Prostate gland (tissue), 2 donors: ENCODE measurements around the gene TMOD3. TPM values are rescaled to one million over a fixed set of nuclear protein-coding genes. Genes with fewer than 3 reads are reported as not detected.

Source experiments
- DNase-seq: peaks from one replicate; pipeline ENCODE4 v3.0.0-alpha.2; 2019; ENCODE audit warnings: low spot score
- H3K27ac ChIP-seq, 2 donors: fragments of 200-600 bp; sonication (generic); 2 replicates each; pipeline ENCODE4 v1.5.1; 2017 to 2019
- H3K27me3 ChIP-seq: fragments of 200-600 bp; sonication (generic); replicated peaks from 2 replicates; pipeline ENCODE4 v1.5.1; 2019; ENCODE audit not compliant: insufficient read depth
- H3K36me3 ChIP-seq, 2 donors: fragments of 200-600 bp; sonication (generic); 1 replicate in 1 of 2; 2 replicates in 1 of 2; pipeline versions ENCODE4 v1.5.1 to v1.8.1; 2017 to 2019
- H3K4me1 ChIP-seq: fragments of 200-600 bp; sonication (generic); replicated peaks from 2 replicates; pipeline ENCODE4 v1.5.1; 2019
- H3K4me3 ChIP-seq, 2 donors: fragments of 200-600 bp; sonication (generic); 2 replicates each; pipeline ENCODE4 v1.5.1; 2017 to 2019
- H3K9me3 ChIP-seq: fragments of 200-600 bp; sonication (generic); 2 replicates; pipeline ENCODE4 v1.5.1; 2017
- POLR2A ChIP-seq: fragments of 450-650 bp; IDR thresholded peaks from one replicate; pipeline ENCODE4 v1.6.1; 2016; ENCODE audit warnings: antibody characterized with exemption, mild to moderate bottlenecking
- POLR2AphosphoS5 ChIP-seq: sonication (generic); formaldehyde crosslinking; IDR thresholded peaks from one replicate; pipeline ENCODE4 v1.6.1; 2017; ENCODE audit warnings: antibody characterized with exemption
- WGBS: methylation state at CpG from one replicate; pipeline ENCODE4 v1.1.5; 2018; 5-methylcytosine and 5-hydroxymethylcytosine counted together
- intact Hi-C: fragments of 100-400 bp; cut with DNase I; formaldehyde crosslinking; loops from one replicate; pipeline ENCODE4 v1.14.2; 2022
- total RNA-seq, 2 donors: library from RNA; depleted of rRNA; stranded (reverse); fragments of >200 nt; gene quantifications; one replicate each; pipeline ENCODE4 v1.1.0, GENCODE V29; 2016
- TF ChIP-seq, protein P1 (sequence below), 4 experiments: fragments of 200-600 bp in 2 of 4; fragments of 450-650 bp in 2 of 4; sonication (generic) in 2 of 4; IDR thresholded peaks; 1 replicate in 3 of 4; 2 replicates in 1 of 4; pipeline ENCODE4 v1.5.1; 2016 to 2019; ENCODE audit warnings: antibody characterized with exemption in 4 of 4, mild to moderate bottlenecking in 2 of 4, moderate library complexity in 2 of 4

Gene TMOD3
- total RNA-seq, 2 donors from 2014 or later, result 17.2 to 19.6 TPM

- no peak overlapping the region for H3K27ac ChIP-seq
- H3K4me1 ChIP-seq, result no peaks in the 10 kb centered on the region
- TF ChIP-seq POLR2AphosphoS5 (no peak), POLR2A (no peak)
- TF ChIP-seq, protein P1, sequence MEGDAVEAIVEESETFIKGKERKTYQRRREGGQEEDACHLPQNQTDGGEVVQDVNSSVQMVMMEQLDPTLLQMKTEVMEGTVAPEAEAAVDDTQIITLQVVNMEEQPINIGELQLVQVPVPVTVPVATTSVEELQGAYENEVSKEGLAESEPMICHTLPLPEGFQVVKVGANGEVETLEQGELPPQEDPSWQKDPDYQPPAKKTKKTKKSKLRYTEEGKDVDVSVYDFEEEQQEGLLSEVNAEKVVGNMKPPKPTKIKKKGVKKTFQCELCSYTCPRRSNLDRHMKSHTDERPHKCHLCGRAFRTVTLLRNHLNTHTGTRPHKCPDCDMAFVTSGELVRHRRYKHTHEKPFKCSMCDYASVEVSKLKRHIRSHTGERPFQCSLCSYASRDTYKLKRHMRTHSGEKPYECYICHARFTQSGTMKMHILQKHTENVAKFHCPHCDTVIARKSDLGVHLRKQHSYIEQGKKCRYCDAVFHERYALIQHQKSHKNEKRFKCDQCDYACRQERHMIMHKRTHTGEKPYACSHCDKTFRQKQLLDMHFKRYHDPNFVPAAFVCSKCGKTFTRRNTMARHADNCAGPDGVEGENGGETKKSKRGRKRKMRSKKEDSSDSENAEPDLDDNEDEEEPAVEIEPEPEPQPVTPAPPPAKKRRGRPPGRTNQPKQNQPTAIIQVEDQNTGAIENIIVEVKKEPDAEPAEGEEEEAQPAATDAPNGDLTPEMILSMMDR (IDR thresholded peaks at IDR 0.05), result no peak
- H3K27me3 ChIP-seq, result no peaks in the 10 kb centered on the region
- H3K36me3 ChIP-seq, result peaks cover 0 to 9% of the 10 kb centered on the region in 2 donors
- 98% methylated on average over 4 of the region's 4 CpGs for WGBS
- DNase-seq, result no peak
- H3K9me3 ChIP-seq, result no peaks in the 10 kb centered on the region
- no peak overlapping the region for H3K4me3 ChIP-seq
- intact Hi-C loops, result no loop called here
These were observed 36.7 kb downstream of the TMOD3 start for GRCh38 chr15:51866161-51866560.

DNA sequence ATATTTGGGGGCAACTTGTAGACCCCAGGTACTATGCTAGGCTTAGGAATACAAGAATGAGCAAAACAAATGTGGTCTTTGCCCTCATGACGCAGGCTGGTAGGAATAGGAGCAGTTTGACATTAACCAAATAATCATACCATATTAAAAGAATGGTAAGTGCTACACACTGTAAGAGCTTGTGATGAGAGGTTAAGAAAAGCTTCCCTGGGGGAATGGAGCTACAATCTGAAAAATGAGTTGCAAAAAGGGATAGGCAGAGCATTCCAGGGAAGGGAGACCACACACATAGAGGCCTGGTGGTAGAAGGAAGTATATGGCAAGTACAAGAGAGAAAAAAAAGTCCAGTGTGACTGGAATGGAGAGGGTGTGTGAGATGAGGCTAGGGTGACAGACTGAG is 37.3 kb downstream of the TMOD3 start:
- Histone ChIP-seq H3K27me3 (no peaks in the 10 kb centered on the region), H3K4me3 (no peak overlapping the region), H3K27ac (no peak overlapping the region), H3K4me1 (no peaks in the 10 kb centered on the region), H3K9me3 (no peaks in the 10 kb centered on the region), H3K36me3 (peaks cover 0 to 9% of the 10 kb centered on the region in 2 donors)
- 100% methylated on average over 1 of the region's 1 CpG for WGBS
- no peak for DNase-seq
- TF ChIP-seq POLR2AphosphoS5 (no peak), POLR2A (no peak)
- TF ChIP-seq, protein P1 (IDR thresholded peaks at IDR 0.05), result no peak
- intact Hi-C loops, result no loop called here

- Histone ChIP-seq H3K9me3 (no peaks in the 10 kb centered on the region), H3K27me3 (no peaks in the 10 kb centered on the region), H3K4me3 (no peak overlapping the region), H3K36me3 (no peaks in the 10 kb centered on the region), H3K4me1 (no peaks in the 10 kb centered on the region), H3K27ac (no peak overlapping the region)
- no peak for DNase-seq
- intact Hi-C loops, result no loop called here
- no peak for TF ChIP-seq POLR2AphosphoS5
- TF ChIP-seq, protein P1 (IDR thresholded peaks at IDR 0.05), result no peak
- no peak for TF ChIP-seq POLR2A
- WGBS, result 30% methylated on average over 2 of the region's 2 CpGs
These were observed 39.6 kb downstream of the TMOD3 start for GRCh38 chr15:51869060-51869421.

DNA sequence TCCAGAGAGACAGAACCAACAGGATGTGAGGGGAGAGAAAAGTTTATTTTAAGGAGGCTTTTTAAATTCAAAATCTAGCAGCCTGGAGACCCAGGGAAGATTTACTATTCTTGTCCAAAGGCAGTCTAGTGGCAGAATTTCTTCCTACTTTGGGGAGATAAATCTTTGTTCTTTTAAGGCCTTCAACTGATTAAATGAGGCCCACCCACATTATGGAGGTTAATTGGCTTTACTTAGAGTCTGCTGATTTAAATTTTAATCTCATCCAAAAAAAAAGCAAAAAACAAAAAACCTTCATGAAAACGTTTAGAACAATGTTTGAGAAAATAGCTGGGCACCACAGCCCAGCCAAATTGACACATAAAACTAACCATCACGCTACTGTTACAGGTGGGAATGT is 41.3 kb downstream of the TMOD3 start:
- 79% methylated on average over 2 of the region's 2 CpGs for WGBS
- Histone ChIP-seq H3K27ac (no peak overlapping the region), H3K27me3 (no peaks in the 10 kb centered on the region), H3K36me3 (no peaks in the 10 kb centered on the region), H3K4me1 (no peaks in the 10 kb centered on the region), H3K4me3 (no peak overlapping the region), H3K9me3 (no peaks in the 10 kb centered on the region)
- no peak for DNase-seq
- intact Hi-C loops, result no loop called here
- TF ChIP-seq, protein P1 (IDR thresholded peaks at IDR 0.05), result no peak
- TF ChIP-seq POLR2AphosphoS5 (no peak), POLR2A (no peak)

DNA sequence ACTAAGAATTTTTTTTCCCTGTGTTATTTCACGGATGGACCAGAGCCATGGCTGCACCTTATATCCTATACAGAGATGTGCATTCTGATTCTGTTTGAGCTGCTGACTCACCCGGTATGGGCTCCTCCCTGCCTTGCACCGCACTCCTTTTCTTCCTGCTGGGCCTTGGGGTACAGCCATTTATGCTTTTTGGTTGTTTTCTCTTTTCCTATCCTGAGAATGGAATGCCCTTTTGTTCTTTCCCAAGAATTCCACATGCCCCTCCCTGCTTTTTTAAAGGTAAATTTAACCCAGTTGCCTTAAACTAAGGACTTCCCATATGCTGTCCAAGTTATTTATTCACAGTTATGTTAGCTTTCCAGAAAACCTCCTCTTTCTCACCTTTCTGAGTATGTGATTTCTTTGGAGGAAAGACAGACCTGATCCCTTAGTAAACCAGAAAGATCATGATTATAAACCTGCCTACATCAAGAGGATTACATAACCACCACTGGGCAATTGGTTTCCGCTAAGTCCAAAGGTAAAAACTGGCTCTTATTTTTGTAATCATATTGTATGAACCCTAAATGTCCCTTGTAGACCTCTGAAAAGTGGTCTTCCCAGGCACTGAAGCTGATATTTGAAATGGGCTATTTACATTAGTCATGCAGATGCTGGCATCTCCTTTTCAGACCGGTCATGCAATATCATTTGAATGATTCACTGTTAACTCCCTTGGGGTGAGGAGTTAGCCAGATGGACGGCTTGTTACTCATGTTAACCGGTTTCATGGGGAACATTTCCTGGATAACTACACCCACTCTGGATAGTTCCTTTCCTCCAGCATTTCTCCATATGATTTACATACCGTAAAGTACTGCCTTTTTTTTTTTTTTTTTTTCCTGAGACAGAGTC is 45.5 kb downstream of the TMOD3 start:
- H3K36me3 ChIP-seq, result no peaks in the 10 kb centered on the region
- 66% methylated on average over 8 of the region's 8 CpGs for WGBS
- no peaks in the 10 kb centered on the region for H3K9me3 ChIP-seq
- DNase-seq, result no peak
- H3K27ac ChIP-seq, result no peak overlapping the region
- intact Hi-C loops, result no loop called here
- TF ChIP-seq, protein P1 (IDR thresholded peaks at IDR 0.05), result no peak
- no peak for TF ChIP-seq POLR2AphosphoS5
- TF ChIP-seq POLR2A, result no peak
- peaks cover 6% of the 10 kb centered on the region for H3K4me1 ChIP-seq
- no peak overlapping the region for H3K4me3 ChIP-seq
- H3K27me3 ChIP-seq, result no peaks in the 10 kb centered on the region
